Measurements from ENCODE around the gene MXRA7.

The MXRA7 gene

GRCh38 chr17:76683921-76684745 is 26.6 kb downstream of the MXRA7 start:
- no peaks in the 10 kb centered on the region for H3K9me3 Mint-ChIP-seq
- H3K27ac Mint-ChIP-seq = no peak overlapping the region
- no peak for DNase-seq
- no peak for TF ChIP-seq CTCF (IDR thresholded peaks at IDR 0.05)
- no peaks in the 10 kb centered on the region for H3K36me3 Mint-ChIP-seq (ENCODE audit: low read depth)
- peaks cover 9% of the 10 kb centered on the region for H3K27me3 Mint-ChIP-seq (ENCODE audit: low read depth, poor library complexity)
- no peak overlapping the region for H3K4me3 Mint-ChIP-seq
- H3K4me1 Mint-ChIP-seq = peaks cover 77% of the 10 kb centered on the region

GRCh38 chr17:76683011-76683755 is 27.6 kb downstream of the MXRA7 start:
- H3K36me3 Mint-ChIP-seq (ENCODE audit: low read depth) = no peaks in the 10 kb centered on the region
- peak overlapping the region; percentile 16 for H3K4me3 Mint-ChIP-seq
- peak; percentile 17 for TF ChIP-seq CTCF (IDR thresholded peaks at IDR 0.05)
- peaks cover 4% of the 10 kb centered on the region for H3K27me3 Mint-ChIP-seq (ENCODE audit: low read depth, poor library complexity)
- peak overlapping the region; percentile 29 for H3K27ac Mint-ChIP-seq
- H3K9me3 Mint-ChIP-seq = no peaks in the 10 kb centered on the region
- peaks cover 68% of the 10 kb centered on the region for H3K4me1 Mint-ChIP-seq
- DNase-seq = no peak

GRCh38 chr17:76682296-76682695 is 28.5 kb downstream of the MXRA7 start:
- no peaks in the 10 kb centered on the region for H3K9me3 Mint-ChIP-seq
- no peaks in the 10 kb centered on the region for H3K36me3 Mint-ChIP-seq (ENCODE audit: low read depth)
- H3K4me3 Mint-ChIP-seq = peak overlapping the region; percentile 32
- H3K4me1 Mint-ChIP-seq = peaks cover 59% of the 10 kb centered on the region
- peaks cover 4% of the 10 kb centered on the region for H3K27me3 Mint-ChIP-seq (ENCODE audit: low read depth, poor library complexity)
- peak overlapping the region; percentile 27 for H3K27ac Mint-ChIP-seq
- no peak for DNase-seq
- no peak for TF ChIP-seq CTCF (IDR thresholded peaks at IDR 0.05)

- peak overlapping the region; percentile 32 for H3K4me3 Mint-ChIP-seq
- peaks cover 51% of the 10 kb centered on the region for H3K4me1 Mint-ChIP-seq
- DNase-seq = peak; percentile 83
- peak overlapping the region; percentile 27 for H3K27ac Mint-ChIP-seq
- H3K27me3 Mint-ChIP-seq (ENCODE audit: low read depth, poor library complexity) = peaks cover 4% of the 10 kb centered on the region
- TF ChIP-seq CTCF (IDR thresholded peaks at IDR 0.05) = peak; percentile 71
- no peaks in the 10 kb centered on the region for H3K9me3 Mint-ChIP-seq
- H3K36me3 Mint-ChIP-seq (ENCODE audit: low read depth) = no peaks in the 10 kb centered on the region
Observed at GRCh38 chr17:76681222-76682137, 29.3 kb downstream of the MXRA7 start.

GRCh38 chr17:76679239-76679638 is 31.5 kb downstream of the MXRA7 start:
- H3K4me1 Mint-ChIP-seq = peaks cover 37% of the 10 kb centered on the region
- no peak overlapping the region for H3K27ac Mint-ChIP-seq
- H3K27me3 Mint-ChIP-seq (ENCODE audit: low read depth, poor library complexity) = no peaks in the 10 kb centered on the region
- no peak for DNase-seq
- H3K4me3 Mint-ChIP-seq = no peak overlapping the region
- no peak for TF ChIP-seq CTCF (IDR thresholded peaks at IDR 0.05)
- no peaks in the 10 kb centered on the region for H3K9me3 Mint-ChIP-seq
- H3K36me3 Mint-ChIP-seq (ENCODE audit: low read depth) = no peaks in the 10 kb centered on the region

Measured in nephron progenitor cell (in vitro differentiated cells).